Activated CD4-positive, alpha-beta T cell treated with anti-CD3 and anti-CD28 coated beads, Interleukin-2, amount 50 U/mL, for 24 hours (primary cell): ENCODE data around the gene DDX49.
"Not testable (repeated sequence)": the region's sequence is repeated elsewhere in the genome, so short reads cannot be mapped to it uniquely, and the experiment has no call there.

Source experiments
- DNase-seq, 2 donors: peaks; one replicate each; pipeline ENCODE4 v3.0.0-alpha.2; 2020; ENCODE audit warnings: low read depth in 1 of 2, low spot score in 1 of 2

The DDX49 gene

GRCh38 chr19:18895824-18896341, 23.6 kb upstream of the DDX49 start, which contains the start of gene CERS1:
Gene CERS1 (minus strand): TSS chr19:18896158. CDS start chr19:18896072, 86 bp downstream.
- DNase-seq = no peak

DNA sequence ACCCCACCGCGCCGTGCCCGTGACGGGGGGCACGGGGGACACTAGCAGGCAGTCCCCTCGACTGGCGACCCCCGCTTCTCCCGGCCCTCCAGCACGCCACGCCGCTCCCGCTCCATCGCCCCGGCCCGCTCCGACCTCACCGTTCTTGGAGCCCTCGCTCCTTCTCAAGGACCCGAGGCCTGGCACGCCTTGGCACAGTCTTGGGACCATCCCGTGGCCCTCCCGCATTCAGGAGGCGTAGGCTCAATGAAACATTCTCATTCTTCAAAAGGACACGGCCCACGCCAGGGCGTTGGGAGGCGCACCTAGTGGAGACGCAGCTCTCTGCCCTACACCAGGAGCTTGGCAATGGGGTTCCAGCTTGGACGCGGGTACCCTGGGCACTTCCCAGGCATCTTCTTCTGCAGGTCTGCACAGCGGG, 23.1 kb upstream of the DDX49 start:
- no peak for DNase-seq

DNA sequence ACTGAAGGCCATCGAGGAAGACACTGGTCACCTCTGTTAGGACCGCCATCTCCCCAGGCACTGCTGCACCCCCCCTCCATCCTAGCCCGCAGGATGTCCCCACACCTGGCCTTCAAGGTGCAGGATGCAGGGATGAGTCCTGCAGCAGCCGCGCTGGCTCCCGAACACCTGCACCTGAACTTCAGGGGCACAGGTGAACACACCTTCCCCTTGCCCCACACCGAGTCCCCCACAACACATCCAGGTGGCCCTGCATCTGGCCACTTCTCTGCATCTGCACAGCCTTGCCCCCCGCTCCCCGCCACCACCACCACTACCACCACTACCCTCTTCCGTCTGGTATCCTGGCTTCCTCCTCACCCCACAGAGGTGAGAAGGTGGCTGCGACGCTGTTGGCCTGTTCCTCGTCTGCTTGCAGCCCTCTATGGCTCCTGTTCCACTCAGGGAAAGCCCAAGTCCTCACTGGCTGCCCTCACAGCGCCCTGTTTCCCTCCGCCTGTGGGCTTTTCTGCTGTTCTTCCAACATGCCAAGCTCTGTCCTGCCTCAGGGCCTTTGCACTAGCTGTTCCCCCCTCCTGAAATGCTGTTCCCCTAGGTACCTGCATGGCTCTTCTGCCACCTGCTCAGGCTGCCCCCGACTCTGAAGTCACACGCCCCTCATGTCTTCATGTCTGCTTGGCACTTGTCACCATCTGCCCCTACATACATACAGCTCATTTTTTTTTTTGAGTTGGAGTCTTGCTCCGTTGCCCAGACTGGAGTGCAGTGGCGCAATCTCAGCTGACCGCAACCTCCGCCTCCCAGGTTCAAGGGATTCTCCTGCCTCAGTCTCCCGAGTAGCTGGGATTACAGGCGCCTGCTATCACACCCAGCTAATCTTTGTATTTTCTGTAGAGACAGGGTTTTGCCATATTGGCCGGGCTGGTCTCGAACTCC, 22.2 kb upstream of the DDX49 start:
- no peak for DNase-seq

DNA sequence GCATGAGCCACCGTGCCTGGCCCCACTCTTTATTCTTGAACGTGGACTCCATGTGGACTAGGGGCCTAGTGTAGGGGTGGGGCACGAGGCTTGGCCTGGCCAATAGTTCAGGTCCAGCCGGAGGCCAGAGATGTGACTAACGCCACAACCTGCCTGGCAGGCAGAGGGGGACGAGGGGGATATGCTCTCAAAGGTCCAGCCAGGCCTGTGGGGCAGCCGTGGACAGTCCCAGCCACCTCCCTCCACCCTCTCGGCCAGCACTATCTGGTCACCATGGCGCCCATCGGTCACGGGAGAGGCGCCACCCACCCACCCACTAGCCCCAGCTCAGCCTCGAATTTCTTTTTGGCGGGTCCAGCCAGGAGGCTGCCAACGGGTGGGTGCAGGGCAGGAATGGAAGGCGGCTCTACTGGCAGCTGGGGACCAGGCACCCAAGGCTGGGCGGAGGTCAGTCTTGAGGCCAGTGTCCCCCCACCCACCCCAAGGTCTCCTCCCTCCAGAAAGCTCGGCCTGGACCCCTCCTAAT, 21.4 kb upstream of the DDX49 start:
- no peak for DNase-seq

DNA sequence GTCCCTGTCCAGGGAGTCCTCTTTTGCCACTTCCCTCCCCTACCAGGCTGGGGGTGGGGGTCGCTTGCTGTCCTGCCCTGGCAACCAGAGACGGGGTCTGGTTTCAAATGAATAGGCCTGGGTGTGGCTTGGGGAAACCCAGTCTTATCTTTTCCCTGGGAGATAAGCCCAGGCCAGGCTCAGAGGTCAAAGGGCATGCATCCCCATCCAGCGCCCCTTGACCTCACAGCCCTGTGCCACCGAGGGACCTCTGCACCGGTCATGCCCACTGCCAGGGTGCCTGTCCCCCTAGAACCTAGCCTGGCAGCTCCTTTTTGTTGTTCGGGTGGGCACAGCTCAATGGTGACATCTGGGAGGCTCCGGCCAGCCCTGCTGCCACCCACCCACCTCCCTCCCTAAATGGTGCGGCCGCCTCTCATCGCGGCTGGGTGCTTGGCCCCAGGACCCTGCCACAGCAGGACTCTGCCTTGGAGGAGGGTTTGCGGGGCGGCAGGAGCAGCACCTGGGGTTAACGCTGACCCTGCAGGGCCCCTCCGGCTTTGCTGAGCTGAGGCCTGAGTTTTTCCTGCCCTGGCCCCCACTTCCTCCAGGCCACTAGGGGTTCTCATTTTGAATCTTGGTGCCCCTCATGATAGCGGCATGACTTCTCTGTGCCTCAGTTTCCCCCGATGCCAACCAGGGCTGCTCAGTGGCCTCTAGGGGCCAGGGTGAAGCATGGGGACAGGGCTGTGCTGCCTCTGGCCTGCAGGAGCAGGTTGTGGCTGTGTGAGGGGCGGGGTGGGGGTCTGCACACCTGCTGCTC, 20.7 kb upstream of the DDX49 start:
- DNase-seq = no peak

DNA sequence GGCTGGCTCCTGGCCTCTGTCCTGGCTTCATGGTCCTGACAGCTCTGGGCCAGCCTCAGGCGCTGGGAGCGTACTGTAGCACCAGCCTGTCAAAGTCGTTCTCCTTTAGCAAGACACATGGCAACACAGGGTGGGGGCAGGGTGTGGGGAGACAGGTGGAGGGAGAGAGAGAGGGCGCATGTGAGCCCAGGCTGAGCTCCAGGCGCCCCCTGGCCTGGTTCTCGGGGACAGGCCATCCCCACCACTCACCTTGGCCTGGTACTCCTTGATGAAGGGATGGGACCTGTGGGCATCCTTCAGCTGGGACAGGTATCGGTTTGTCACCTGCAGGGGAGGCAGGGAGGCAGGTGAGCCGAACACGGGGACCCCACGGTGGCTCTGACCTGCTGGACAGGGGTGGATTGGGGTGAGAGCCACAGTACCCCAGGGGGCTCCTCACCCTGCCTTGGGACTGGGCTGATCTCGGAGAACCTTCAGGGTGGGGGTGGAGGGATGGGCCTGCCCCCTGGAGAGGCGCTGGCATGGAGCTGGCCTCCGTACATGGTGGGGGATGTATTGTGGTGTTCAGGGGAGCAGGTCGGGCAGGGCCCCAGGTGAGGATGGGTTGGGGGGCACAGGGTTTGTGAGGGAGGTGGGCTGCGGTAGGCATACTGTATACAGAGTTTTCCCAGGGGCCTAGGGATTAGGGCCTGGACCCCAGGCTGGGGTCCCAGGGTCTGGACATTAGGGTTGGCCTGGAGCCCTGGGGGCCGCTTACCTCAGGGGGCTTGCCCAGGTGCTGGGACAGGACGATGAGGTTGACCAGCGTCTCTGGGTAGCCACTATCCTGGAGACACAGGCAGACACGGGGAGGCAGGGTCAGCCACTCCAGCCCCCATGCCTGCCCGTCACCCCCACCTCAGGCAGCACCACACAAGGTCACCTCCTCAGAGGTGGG, 19.6 kb upstream of the DDX49 start:
- DNase-seq = no peak

GRCh38 chr19:18900700-18901481, 18.6 kb upstream of the DDX49 start:
- no peak for DNase-seq

DNA sequence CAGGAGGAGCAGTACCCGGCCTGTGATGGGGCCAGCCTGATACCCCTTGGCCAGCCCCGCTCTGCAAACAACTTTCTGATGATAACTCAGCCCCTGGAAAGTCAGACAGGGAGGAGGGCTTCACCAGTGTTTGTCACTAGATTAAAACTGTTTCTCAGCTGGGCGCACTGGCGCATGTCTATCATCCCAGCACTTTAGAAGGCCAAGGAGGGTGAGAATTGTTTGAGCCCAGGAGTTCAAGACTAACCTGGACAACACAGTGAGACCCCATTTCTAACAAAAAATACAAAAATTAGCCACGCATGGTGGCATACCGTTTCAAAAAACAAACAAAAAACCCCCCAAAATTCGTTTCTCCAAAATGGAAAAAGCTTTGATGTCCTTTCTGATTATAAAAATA, 18.0 kb upstream of the DDX49 start:
- DNase-seq = no peak

DNA sequence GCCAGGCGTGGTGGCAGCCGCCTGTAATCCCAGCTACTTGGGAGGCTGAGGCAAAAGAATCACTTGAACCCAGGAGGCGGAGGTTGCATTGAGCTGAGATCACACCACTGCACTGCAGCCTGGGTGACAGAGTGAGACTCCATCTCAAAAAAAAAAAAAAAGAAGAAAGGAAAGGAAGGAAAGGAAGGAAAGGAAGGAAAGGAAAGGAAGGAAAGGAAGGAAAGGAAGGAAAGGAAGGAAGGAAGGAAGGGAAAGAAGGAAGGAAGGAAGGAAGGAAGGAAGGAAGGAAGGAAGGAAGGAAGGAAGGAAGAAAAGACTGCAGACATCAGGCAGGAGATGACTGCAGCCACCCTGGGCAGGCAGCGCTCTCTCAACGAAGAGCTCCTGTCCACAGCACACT, 17.0 kb upstream of the DDX49 start:
- DNase-seq = not testable (repeated sequence)

DNA sequence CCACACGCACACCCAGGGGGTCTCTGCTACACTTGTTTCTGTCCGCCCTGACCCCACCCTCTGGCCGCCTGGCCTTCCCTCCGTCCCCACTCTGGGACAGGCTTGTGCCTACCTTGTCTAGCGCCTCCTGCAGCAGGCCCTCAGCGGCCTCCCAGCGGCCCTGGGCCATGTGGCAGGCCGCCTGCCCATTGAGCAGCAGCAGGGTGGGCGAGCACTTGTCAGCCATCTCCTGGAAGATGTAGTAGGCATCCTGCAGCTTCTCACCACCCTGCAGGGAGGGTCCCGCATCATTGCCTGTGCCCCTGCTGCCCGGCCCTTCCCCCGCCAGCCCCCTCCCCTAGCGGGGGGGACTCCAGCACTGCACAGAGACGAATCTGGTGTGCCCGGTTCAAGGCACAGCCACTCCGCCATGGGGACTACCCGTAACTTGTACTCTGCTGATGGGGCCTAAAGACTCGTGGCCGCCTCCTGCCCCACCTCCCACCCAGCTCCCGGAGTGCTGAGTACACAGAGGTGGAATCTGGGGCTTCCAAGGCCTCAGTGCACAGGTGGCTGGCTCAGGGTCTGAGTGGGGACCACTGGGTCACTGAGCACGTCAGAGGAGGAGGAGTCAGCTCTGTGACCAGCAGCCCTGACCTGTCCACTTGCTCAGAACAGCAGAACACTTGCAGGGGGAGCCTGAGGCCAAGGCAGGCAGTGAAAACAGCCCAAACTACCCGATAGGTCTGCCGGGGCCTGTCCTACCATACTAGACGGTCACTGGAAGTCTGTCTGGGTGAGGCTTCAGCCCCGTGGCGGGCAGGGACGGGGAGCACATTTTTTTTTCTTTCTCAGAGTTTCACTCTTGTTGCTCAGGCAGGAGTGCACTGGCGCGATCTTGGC, 16.1 kb upstream of the DDX49 start:
- no peak for DNase-seq

- no peak for DNase-seq
Observed at GRCh38 chr19:18904334-18905057, 15.0 kb upstream of the DDX49 start.

DNA sequence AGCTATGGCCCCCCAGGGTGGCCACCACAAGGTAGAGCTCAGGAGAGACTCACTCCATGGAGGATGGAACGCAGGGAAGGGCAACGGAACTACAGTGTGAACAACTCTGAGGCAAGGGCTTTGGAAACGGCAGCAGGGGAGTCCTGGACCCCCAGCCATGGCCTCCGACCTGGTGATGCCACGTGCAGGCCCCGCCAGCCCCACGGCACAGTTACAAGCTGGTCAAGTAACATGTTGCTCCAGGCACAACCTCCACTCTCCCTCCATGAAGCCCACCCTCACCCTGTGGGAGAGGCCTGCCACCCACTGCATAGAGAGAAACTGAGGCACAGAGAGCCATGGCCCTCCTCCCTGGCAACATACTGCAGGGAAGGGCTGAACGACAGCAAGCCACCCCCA, 14.5 kb upstream of the DDX49 start:
- no peak for DNase-seq

GRCh38 chr19:18905513-18906236, 13.8 kb upstream of the DDX49 start:
- no peak for DNase-seq

GRCh38 chr19:18906605-18907519, 12.7 kb upstream of the DDX49 start:
- no peak for DNase-seq

DNA sequence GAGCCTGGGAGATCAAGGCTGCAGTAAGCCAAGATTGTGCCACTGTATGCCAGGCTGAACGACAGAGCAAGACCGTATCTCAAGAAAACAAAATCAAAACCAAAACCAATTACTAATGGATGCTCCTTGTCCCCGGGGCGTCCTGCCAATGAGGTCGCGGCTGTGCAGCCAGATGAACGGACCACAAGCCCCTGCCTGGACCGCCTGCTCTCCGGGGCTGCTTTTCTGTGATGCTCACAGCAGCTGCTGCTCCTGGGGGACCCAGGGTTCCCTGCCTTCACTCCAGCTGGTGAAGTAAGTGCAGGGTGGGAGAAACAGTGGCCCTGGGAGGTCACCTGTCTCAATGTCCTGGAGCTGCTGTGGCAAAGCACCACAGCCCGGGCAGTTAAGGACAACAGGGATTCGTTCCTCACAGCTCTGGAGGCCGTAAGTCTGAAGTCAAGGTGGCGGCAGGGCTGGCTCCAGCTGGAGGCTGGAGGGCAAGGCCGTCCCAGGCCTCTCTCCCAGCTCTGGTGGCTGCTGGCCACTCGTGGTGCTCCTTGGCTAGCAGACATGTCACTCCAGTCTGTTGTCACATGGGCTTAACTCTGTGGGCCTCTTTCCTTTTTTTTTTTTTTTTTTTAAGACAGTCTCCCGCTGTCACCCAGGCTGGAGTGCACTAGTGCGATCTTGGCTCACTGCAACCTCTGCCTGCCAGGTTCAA, 10.4 kb upstream of the DDX49 start:
- DNase-seq = no peak

DNA sequence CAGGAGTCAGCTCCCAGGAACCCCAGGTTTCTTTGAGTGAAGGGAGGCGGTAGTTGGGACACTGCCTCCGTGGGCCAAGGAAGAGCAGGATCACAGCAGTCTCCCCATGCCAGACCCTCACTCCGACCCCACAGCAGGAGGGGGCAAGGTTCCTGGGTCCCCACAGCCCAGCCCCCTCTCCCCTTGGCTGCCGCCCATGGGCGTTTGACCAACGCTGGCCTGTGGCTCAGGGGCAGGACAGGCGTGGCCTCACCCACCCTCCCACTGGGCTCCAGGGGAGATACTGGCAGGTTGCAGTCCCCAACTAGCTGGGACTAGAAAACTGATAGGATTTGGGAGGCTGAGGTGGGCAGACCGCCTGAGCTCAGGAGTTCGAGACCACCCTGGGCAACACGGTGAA, 9.5 kb upstream of the DDX49 start:
- no peak for DNase-seq
